HG03135 (cell line): ENCODE data around the gene POLA2.

ENCODE experiments used
- ATAC-seq: cut with Tn5 transposase; IDR thresholded peaks from one replicate; pipeline ENCODE4 v1.9.1; 2021; ENCODE audit warnings: mild to moderate bottlenecking, moderate library complexity; ENCODE audit not compliant: unreplicated experiment

POLA2 gene

GRCh38 chr11:65280646-65281045 is 18.9 kb downstream of the POLA2 start:
- ATAC-seq = no peak

GRCh38 chr11:65286686-65287085 is 24.9 kb downstream of the POLA2 start:
- ATAC-seq = no peak

- no peak for ATAC-seq
These were observed 25.8 kb downstream of the POLA2 start for GRCh38 chr11:65287601-65288000.

- ATAC-seq = no peak
These were observed 27.2 kb downstream of the POLA2 start for GRCh38 chr11:65288706-65289536.

DNA sequence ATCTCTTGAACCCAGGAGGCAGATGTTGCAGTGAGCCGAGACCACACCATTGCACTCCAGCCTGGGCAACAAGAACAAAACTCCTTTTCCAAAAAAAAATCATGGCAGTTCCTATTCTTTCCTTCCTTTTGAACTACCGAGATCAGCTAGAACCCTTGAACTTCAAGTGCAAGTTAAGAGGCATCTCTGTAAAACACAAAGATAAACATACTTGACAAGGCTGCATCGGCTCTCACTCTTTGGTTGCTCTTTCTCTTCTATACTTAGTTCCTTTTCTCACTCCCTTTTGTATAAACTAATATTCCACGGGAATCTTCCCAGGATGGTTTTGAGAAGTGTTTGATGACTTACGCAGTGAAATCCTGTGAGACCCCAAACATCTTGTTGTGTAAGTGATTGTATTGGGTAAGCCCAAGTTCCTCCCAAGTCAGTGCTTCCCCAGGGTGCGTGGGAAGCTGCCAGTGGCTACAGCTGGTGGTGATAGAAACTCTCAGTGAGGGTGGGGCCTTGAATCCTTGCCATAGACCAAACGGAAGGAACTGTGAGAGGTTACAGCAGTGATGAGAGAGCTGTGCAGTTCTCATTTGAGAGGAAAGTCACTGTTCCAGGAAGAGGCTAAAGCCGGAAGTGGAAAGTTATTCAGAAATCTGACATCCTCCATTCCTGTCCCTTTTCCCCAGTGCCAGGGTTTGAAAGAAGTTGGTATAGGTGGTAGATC is 28.8 kb downstream of the POLA2 start:
- peak; percentile 58 for ATAC-seq

DNA sequence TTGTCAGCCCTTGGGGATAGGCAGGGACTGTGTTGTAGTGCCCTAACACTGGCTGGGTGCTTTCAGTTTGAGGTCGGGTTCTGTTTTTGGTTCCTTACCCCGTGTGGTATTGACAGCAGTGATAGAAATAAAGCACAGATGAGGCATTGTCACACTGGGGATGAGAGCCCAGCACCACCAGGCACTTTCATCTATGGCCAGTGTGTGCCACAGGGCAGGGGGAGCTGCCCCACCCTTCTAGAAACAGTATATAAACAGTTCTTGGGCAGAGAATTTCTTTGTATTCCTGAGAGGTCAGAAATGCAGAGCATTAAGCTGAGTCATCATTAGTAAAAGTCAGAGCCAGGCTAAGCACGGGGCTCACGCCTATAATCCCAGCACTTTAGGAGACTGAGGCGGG is 29.9 kb downstream of the POLA2 start:
- ATAC-seq = no peak

DNA sequence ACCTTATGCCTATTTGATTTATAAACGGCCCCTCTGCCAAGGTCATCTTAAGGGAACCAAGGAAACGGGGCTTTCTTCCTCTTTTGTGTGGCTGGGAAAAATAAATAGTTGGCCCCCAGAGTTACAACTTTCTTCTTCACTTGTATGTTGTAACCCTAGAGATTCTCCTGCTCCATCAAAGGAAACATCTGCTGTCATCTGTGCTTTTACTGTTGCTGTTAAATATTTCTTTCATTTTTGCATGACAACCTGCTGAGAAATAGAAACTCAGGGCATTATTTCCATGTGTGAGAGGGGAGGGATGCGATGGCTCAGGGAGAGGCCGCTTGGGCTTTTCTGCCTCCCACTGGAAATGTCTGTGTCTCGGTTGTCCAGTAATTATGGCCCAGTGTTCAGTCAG is 31.1 kb downstream of the POLA2 start:
- no peak for ATAC-seq

GRCh38 chr11:65293909-65294381 is 32.2 kb downstream of the POLA2 start:
- no peak for ATAC-seq

- no peak for ATAC-seq
These were observed 33.2 kb downstream of the POLA2 start for GRCh38 chr11:65295001-65295400.

- no peak for ATAC-seq
These were observed 34.0 kb downstream of the POLA2 start for GRCh38 chr11:65295571-65296341.

DNA sequence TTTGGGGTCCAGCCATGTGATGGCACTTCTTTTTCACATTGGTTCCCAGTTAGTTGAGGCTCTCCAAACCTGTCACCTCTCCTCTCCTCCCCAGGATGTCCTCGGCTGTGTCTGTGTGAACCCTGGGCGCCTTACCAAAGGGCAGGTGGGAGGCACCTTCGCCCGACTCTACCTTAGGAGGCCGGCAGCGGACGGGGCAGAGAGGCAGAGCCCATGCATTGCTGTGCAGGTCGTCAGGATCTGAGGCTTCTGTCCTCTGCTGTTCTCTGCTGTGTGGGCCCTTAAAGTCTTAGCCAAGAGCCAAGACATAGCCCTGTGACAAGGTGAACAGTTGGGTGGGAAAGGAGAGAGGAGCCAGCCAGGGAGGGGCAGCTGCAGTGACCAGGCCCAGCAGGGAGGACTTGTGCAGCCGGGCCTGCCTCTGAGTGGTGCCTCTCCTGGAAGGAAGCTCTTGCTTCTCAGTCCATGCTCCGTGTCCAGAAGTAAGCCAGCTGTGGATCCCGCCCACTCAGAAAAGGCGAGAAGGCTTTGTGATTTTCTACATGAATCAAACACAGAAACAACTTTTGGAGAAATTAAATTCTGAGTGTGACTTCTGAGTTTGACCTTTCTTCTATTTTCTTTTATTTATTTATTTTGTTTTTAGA is 35.4 kb downstream of the POLA2 start:
- ATAC-seq = no peak

GRCh38 chr11:65298131-65298535 is 36.4 kb downstream of the POLA2 start:
- ATAC-seq = no peak

DNA sequence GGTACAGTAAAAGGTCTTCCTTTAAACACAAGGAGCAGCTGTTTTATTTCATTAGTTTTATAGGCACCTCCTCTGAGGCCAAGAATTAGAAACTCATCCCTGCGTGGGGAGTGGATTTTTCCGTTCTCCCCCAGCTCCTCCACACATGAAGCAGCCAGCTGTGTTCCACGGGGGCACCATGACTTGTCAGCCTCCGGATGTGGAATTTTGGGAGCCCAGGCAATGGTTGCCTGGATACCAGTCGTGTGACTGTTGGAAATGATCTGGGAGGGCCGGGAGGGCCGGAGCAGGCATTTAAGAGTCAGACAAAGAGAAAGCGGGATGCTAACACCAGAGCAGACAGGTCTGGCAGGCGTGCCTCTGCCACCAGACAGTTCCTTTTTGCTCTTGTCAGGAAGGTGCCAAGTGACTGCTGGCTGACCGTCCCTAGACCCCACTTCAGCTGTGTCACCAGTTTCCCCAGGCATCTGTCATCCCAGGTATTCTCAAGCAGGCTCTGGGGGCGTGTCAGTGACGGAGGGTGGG is 37.0 kb downstream of the POLA2 start:
- ATAC-seq = no peak

DNA sequence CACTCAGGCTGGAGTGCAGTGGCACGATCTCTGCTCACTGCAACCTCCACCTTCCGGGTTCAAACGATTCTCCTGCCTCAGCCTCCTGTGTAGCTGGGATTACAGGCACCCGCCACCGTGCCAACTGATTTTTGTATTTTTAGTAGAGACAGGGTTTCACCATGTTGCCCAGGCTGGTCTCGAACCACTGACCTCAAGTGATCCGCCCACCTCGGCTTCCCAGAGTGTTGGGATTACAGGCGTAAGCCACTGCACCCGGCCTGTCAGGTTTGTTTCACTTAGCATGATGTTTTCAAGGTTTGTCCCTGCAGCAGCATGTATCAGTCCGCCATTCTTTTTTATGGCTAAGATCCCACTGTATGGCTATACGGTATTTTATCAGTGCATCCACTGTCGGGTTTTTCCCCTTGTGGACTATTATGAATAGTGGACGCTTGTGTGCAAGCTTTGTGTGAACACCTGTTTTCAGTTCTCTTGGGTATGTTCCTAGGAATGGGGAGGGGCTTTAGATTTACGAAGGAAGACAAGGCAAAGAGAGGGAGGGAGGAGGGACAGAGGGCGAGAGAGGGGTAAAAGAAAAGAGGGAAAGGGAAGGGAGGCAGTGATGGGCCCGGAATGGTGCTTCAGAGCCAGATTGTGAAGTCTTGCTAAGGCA is 39.0 kb downstream of the POLA2 start:
- ATAC-seq = no peak

GRCh38 chr11:65301491-65302329 is 39.9 kb downstream of the POLA2 start:
- ATAC-seq = no peak

- no peak for ATAC-seq
These were observed 41.8 kb downstream of the POLA2 start for GRCh38 chr11:65303555-65303954.

- no peak for ATAC-seq
These were observed 42.3 kb downstream of the POLA2 start for GRCh38 chr11:65304110-65304509.

- no peak for ATAC-seq
These were observed 42.9 kb downstream of the POLA2 start for GRCh38 chr11:65304613-65305012.
